22Rv1 (cell line): Measurements from ENCODE around the gene PRKCQ.

Source experiments
- CTCF ChIP-seq: fragments of 450-650 bp; IDR thresholded peaks from 2 replicates; pipeline ENCODE4 v1.5.1; 2017; ENCODE audit warnings: mild to moderate bottlenecking
- ZFX ChIP-seq: fragments of 450-650 bp; IDR thresholded peaks from 2 replicates; pipeline ENCODE4 v1.6.1; 2017; ENCODE audit warnings: antibody characterized with exemption, borderline replicate concordance

- TF ChIP-seq CTCF: no peak
- no peak for TF ChIP-seq ZFX
Observed at GRCh38 chr10:6516281-6516928, 63.7 kb downstream of the PRKCQ start.
